Measurements from ENCODE around the gene SORT1.

DNA sequence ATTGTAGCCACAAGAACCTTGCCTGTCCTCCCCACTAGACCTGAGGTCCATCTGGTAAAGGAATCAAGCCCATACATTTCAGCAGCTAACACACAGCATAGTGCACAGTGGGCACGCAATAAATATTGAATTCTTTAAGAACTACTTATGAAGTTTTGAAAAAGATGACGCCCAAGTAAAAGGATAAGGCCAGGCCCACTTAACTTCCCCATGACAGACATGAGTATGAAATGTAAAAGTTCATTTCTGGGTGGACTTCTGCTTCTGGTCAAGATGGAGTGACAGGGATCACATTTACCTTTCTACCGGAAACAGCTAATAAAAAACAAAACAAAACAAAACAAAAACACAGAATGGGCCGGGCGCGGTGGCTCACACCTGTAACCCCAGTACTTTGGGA is 25.4 kb downstream of the SORT1 start:
- TF ChIP-seq POLR2A (IDR thresholded peaks at IDR 0.05): no peak
- TF ChIP-seq, protein P1, sequence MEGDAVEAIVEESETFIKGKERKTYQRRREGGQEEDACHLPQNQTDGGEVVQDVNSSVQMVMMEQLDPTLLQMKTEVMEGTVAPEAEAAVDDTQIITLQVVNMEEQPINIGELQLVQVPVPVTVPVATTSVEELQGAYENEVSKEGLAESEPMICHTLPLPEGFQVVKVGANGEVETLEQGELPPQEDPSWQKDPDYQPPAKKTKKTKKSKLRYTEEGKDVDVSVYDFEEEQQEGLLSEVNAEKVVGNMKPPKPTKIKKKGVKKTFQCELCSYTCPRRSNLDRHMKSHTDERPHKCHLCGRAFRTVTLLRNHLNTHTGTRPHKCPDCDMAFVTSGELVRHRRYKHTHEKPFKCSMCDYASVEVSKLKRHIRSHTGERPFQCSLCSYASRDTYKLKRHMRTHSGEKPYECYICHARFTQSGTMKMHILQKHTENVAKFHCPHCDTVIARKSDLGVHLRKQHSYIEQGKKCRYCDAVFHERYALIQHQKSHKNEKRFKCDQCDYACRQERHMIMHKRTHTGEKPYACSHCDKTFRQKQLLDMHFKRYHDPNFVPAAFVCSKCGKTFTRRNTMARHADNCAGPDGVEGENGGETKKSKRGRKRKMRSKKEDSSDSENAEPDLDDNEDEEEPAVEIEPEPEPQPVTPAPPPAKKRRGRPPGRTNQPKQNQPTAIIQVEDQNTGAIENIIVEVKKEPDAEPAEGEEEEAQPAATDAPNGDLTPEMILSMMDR (IDR thresholded peaks at IDR 0.05): no peak

Measured in upper lobe of left lung (tissue), 4 donors.